Fibroblast of lung (primary cell): ENCODE data around the gene ETS1. TPM values are rescaled to one million over a fixed set of nuclear protein-coding genes. Genes with fewer than 3 reads are reported as not detected.

Source experiments
- DNase-seq, 2 donors: peaks; one replicate each; pipeline versions ENCODE4 v3.0.0 to v3.0.0-alpha.2; 2010; ENCODE audit warnings: low read depth in 2 of 2
- H2AFZ ChIP-seq: 2 replicates; pipeline ENCODE4 v1.5.1; 2012; ENCODE audit warnings: low read length, control low read depth, inconsistent platforms
- H3K27ac ChIP-seq: 2 replicates; pipeline ENCODE4 v1.5.1; 2011; ENCODE audit warnings: low read length, control low read depth; ENCODE audit not compliant: insufficient read depth
- H3K27me3 ChIP-seq: 2 replicates; pipeline ENCODE4 v1.5.1; 2011; ENCODE audit warnings: mild to moderate bottlenecking, low read length; ENCODE audit not compliant: control insufficient read depth, insufficient read depth
- H3K36me3 ChIP-seq: 2 replicates; pipeline ENCODE4 v1.5.1; 2011; ENCODE audit warnings: low read length; ENCODE audit not compliant: control insufficient read depth, insufficient read depth
- H3K4me1 ChIP-seq: 2 replicates; pipeline ENCODE4 v1.5.1; 2011; ENCODE audit warnings: low read length; ENCODE audit not compliant: control insufficient read depth, insufficient read depth; ENCODE audit errors: extremely low read depth
- H3K4me2 ChIP-seq: 2 replicates; pipeline ENCODE4 v1.5.1; 2011; ENCODE audit warnings: low read length, control low read depth; ENCODE audit not compliant: insufficient read depth; ENCODE audit errors: extremely low read depth
- H3K4me3 ChIP-seq, 4 experiments: fragments of 200-600 bp in 1 of 4; sonication (generic) in 1 of 4; replicated peaks in 1 of 4; 2 replicates each; pipeline ENCODE4 v1.5.1; 2011 to 2016; ENCODE audit warnings: low read length in 4 of 4, low read depth in 3 of 4, mild to moderate bottlenecking in 3 of 4, control low read depth in 2 of 4, inconsistent platforms in 1 of 4, mixed read lengths in 1 of 4; ENCODE audit not compliant: insufficient read depth in 1 of 4; ENCODE audit errors: control extremely low read depth in 1 of 4
- H3K79me2 ChIP-seq: 2 replicates; pipeline ENCODE4 v1.5.1; 2012; ENCODE audit warnings: mild to moderate bottlenecking, low read length, inconsistent platforms; ENCODE audit not compliant: control insufficient read depth, insufficient read depth
- H3K9ac ChIP-seq: 2 replicates; pipeline ENCODE4 v1.5.1; 2011; ENCODE audit warnings: mild to moderate bottlenecking, low read length, control low read depth; ENCODE audit not compliant: insufficient read depth
- H3K9me3 ChIP-seq: 2 replicates; pipeline ENCODE4 v1.5.1; 2012; ENCODE audit warnings: low read depth, low read length; ENCODE audit not compliant: control insufficient read depth, insufficient read depth
- H4K20me1 ChIP-seq: 2 replicates; pipeline ENCODE4 v1.5.1; 2011; ENCODE audit warnings: low read length; ENCODE audit not compliant: control insufficient read depth, insufficient read depth; ENCODE audit errors: extremely low read depth
- CTCF ChIP-seq, 2 donors: IDR thresholded peaks in 1 of 2; conservative IDR thresholded peaks in 1 of 2; 1 replicate in 1 of 2; 2 replicates in 1 of 2; pipeline ENCODE4 v1.5.1; 2011 to 2012; ENCODE audit warnings: low read length in 2 of 2, control low read depth in 1 of 2, inconsistent platforms in 1 of 2, low read depth in 1 of 2, mild to moderate bottlenecking in 1 of 2
- EZH2 ChIP-seq: IDR thresholded peaks from 2 replicates; pipeline ENCODE4 v1.5.1; 2012; ENCODE audit warnings: low read length, control low read depth, mild to moderate bottlenecking; ENCODE audit errors: missing control alignments
- polyA plus RNA-seq, 2 donors: library from polyadenylated mRNA; depleted of rRNA in 1 of 2; stranded (reverse) in 1 of 2; unstranded in 1 of 2; fragments of >200 nt; gene quantifications; 2 replicates each; pipeline ENCODE4 v1.2.1, GENCODE V29; 2011 to 2012; ENCODE audit warnings: missing spikeins in 1 of 2
- total RNA-seq: library from RNA; depleted of rRNA; stranded (reverse); fragments of >200 nt; gene quantifications from 2 replicates; pipeline ENCODE4 v1.2.1, GENCODE V29; 2014

The ETS1 gene
- total and polyA plus RNA-seq, 2 donors (not counting 1 experiment from before 2014, with no cell fraction given) = 51.5 to 51.7 TPM

GRCh38 chr11:128549256-128549944, 38.0 kb downstream of the ETS1 start:
- H3K4me2 ChIP-seq = peak overlapping the region; percentile 41

GRCh38 chr11:128548649-128549255, 38.6 kb downstream of the ETS1 start:
- no peaks in the 10 kb centered on the region for H4K20me1 ChIP-seq
- peak overlapping the region; percentile 76 for H3K4me2 ChIP-seq
- H3K9ac ChIP-seq = peak overlapping the region; percentile 56
- peaks cover 6% of the 10 kb centered on the region for H3K4me1 ChIP-seq
- TF ChIP-seq EZH2 (no peak), CTCF (conservative IDR thresholded peaks at IDR 0.05 in 1 of 2, IDR thresholded peaks at IDR 0.05 in 1 of 2; ENCODE audit: low read depth in 1 of 2, low read length in 2 of 2) (no peak)
- no peaks in the 10 kb centered on the region for H3K27me3 ChIP-seq
- no peaks in the 10 kb centered on the region for H3K79me2 ChIP-seq
- peak overlapping the region; percentile 2 for H3K27ac ChIP-seq
- no peaks in the 10 kb centered on the region for H3K36me3 ChIP-seq
- H3K4me3 ChIP-seq = peak overlapping the region in 3 of 4 experiments; percentile 26 to 54 (median 31)
- H2AFZ ChIP-seq = no peak overlapping the region
- DNase-seq = peak; percentile 25 to 80
- H3K9me3 ChIP-seq = no peaks in the 10 kb centered on the region

More at GRCh38 chr11:128549256-128549944, 38.0 kb downstream of the ETS1 start:
- no peak for TF ChIP-seq EZH2
- no peak for TF ChIP-seq CTCF (conservative IDR thresholded peaks at IDR 0.05 in 1 of 2, IDR thresholded peaks at IDR 0.05 in 1 of 2; ENCODE audit: low read depth in 1 of 2, low read length in 2 of 2)
- peak in 1 of 2 donors; percentile 81 for DNase-seq
- no peak overlapping the region for H3K9ac ChIP-seq
- H3K79me2 ChIP-seq = no peaks in the 10 kb centered on the region
- no peak overlapping the region for H2AFZ ChIP-seq
- no peaks in the 10 kb centered on the region for H3K9me3 ChIP-seq
- H3K36me3 ChIP-seq = no peaks in the 10 kb centered on the region
- peaks cover 7% of the 10 kb centered on the region for H3K4me1 ChIP-seq
- no peaks in the 10 kb centered on the region for H3K27me3 ChIP-seq
- peak overlapping the region in 3 of 4 experiments; percentile 4 to 54 (median 31) for H3K4me3 ChIP-seq
- H3K27ac ChIP-seq = no peak overlapping the region
- no peaks in the 10 kb centered on the region for H4K20me1 ChIP-seq

DNA sequence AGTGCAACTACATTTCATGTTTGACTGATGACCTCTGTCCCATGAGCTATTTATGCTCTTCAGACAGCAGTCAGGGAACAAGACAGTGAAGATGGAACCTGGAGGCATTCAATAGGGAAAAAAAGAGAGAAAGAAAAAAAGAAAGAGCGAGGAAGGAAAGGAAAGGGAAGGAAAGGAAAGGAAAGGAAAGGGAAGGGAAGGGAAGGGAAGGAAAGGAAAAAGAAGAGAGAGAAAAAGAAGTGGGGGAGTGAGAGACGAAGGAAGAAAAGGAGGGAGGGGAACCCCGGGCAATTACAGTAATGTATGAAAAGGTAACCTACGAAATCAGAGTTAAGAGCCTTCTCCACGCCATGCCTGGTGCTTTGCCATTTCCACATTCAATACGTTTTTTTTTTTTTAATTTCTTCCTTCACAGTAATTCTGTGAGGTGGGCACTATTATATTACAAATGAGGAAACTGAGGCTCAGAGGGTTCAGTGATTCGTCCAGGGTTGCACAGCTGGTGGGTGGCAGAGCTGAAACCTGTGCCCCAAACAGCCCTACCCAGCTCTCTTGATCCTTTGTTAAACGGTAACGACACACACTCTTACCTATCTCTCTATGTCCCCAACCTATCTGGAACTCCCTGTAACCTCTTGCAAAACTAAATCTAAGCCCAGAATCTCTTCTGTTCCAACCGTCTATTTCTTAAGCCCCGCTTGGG, 39.3 kb downstream of the ETS1 start:
- no peak for DNase-seq
- Histone ChIP-seq H3K9me3 (no peaks in the 10 kb centered on the region), H3K4me2 (peak overlapping the region; percentile 76), H3K4me1 (peaks cover 2% of the 10 kb centered on the region), H2AFZ (no peak overlapping the region), H3K27me3 (no peaks in the 10 kb centered on the region), H3K79me2 (no peaks in the 10 kb centered on the region), H3K4me3 (peak overlapping the region in 2 of 4 experiments; percentile 1 to 54), H3K36me3 (no peaks in the 10 kb centered on the region), H3K9ac (peak overlapping the region; percentile 56), H3K27ac (peak overlapping the region; percentile 2), H4K20me1 (no peaks in the 10 kb centered on the region)
- TF ChIP-seq EZH2 (no peak), CTCF (conservative IDR thresholded peaks at IDR 0.05 in 1 of 2, IDR thresholded peaks at IDR 0.05 in 1 of 2; ENCODE audit: low read depth in 1 of 2, low read length in 2 of 2) (no peak)
